WERI-Rb-1 (cell line): ENCODE results near the gene SLC39A5.
A peak's percentile ranks its signal among the peaks of the same experiment; 100 is the strongest.

Experiments used
- DNase-seq: peaks from one replicate; pipeline ENCODE4 v3.0.0-alpha.2; 2020
- H3K27ac ChIP-seq: fragments of 250-450 bp; sonication (Bioruptor Pico); 2 replicates; pipeline ENCODE4 v1.5.1; 2020; ENCODE audit warnings: mild to moderate bottlenecking, moderate library complexity
- H3K27me3 ChIP-seq: fragments of 250-450 bp; sonication (Bioruptor Pico); 2 replicates; pipeline ENCODE4 v1.5.1; 2021; ENCODE audit warnings: mild to moderate bottlenecking, low read depth, moderate library complexity; ENCODE audit not compliant: insufficient read depth, severe bottlenecking
- H3K36me3 ChIP-seq: fragments of 250-450 bp; sonication (Bioruptor Pico); 2 replicates; pipeline ENCODE4 v1.5.1; 2020; ENCODE audit warnings: mild to moderate bottlenecking, moderate library complexity
- H3K4me3 ChIP-seq: 2 replicates; pipeline ENCODE4 v1.5.1; 2011; ENCODE audit warnings: low read depth, mild to moderate bottlenecking, control low read depth, low read length
- H3K9me3 ChIP-seq: fragments of 250-450 bp; sonication (Bioruptor Pico); 2 replicates; pipeline ENCODE4 v1.5.1; 2021; ENCODE audit warnings: mild to moderate bottlenecking, moderate library complexity; ENCODE audit not compliant: severe bottlenecking
- CTCF ChIP-seq: IDR thresholded peaks from 2 replicates; pipeline ENCODE4 v1.5.1; 2011; ENCODE audit warnings: low read depth, mild to moderate bottlenecking, control low read depth, inconsistent platforms, low read length

The SLC39A5 gene

GRCh38 chr12:56257491-56258067, 27.7 kb downstream of the SLC39A5 start:
- H3K27me3 ChIP-seq, result no peaks in the 10 kb centered on the region
- no peak for TF ChIP-seq CTCF
- peak overlapping the region; percentile 96 for H3K27ac ChIP-seq
- no peaks in the 10 kb centered on the region for H3K9me3 ChIP-seq
- DNase-seq, result peak; percentile 69
- H3K36me3 ChIP-seq, result peaks cover 44% of the 10 kb centered on the region
- H3K4me3 ChIP-seq, result peak overlapping the region; percentile 64

- Histone ChIP-seq H3K36me3 (peaks cover 37% of the 10 kb centered on the region), H3K9me3 (no peaks in the 10 kb centered on the region), H3K27me3 (no peaks in the 10 kb centered on the region), H3K4me3 (peak within 1 kb of the TSS; percentile 64), H3K27ac (peak within 1 kb of the TSS; percentile 96)
- peak; percentile 77 for TF ChIP-seq CTCF
- DNase-seq, result peak; percentile 67
Observed at GRCh38 chr12:56258068-56258819, 28.4 kb downstream of the SLC39A5 start, which contains the start of gene ANKRD52. TSS of gene ANKRD52 (minus strand) at chr12:56258384. CDS start at chr12:56258269, 115 bp downstream.

- no peak for DNase-seq
- no peak for TF ChIP-seq CTCF
- peaks cover 32% of the 10 kb centered on the region for H3K36me3 ChIP-seq
- no peaks in the 10 kb centered on the region for H3K9me3 ChIP-seq
- peak overlapping the region; percentile 96 for H3K27ac ChIP-seq
- H3K27me3 ChIP-seq, result no peaks in the 10 kb centered on the region
- peak overlapping the region; percentile 59 for H3K4me3 ChIP-seq
Observed at GRCh38 chr12:56258820-56259183, 29.0 kb downstream of the SLC39A5 start.

GRCh38 chr12:56260380-56260779, 30.5 kb downstream of the SLC39A5 start:
- Histone ChIP-seq H3K4me3 (no peak overlapping the region), H3K9me3 (no peaks in the 10 kb centered on the region), H3K27me3 (no peaks in the 10 kb centered on the region), H3K36me3 (peaks cover 19% of the 10 kb centered on the region), H3K27ac (no peak overlapping the region)
- no peak for TF ChIP-seq CTCF
- DNase-seq, result no peak

GRCh38 chr12:56260921-56261320, 31.1 kb downstream of the SLC39A5 start:
- Histone ChIP-seq H3K27me3 (no peaks in the 10 kb centered on the region), H3K9me3 (no peaks in the 10 kb centered on the region), H3K27ac (no peak overlapping the region), H3K4me3 (no peak overlapping the region), H3K36me3 (peaks cover 14% of the 10 kb centered on the region)
- TF ChIP-seq CTCF, result no peak
- DNase-seq, result no peak
